NCI-H345 treated with DMSO at 0.1 percent for 48 hours (cell line): Measurements from ENCODE around the gene OR6B1.
"Not testable (repeated sequence)": the region's sequence is repeated elsewhere in the genome, so short reads cannot be mapped to it uniquely, and the experiment has no call there.

Experiments used
- DNase-seq: peaks from one replicate; lab custom pipeline; 2025; ENCODE audit not compliant: unreplicated experiment; lab: John Stamatoyannopoulos, UW

Gene OR6B1

GRCh38 chr7:144004703-144005102 is 4.6 kb downstream of the OR6B1 start:
- DNase-seq = no peak

GRCh38 chr7:144006029-144006691 is 6.0 kb downstream of the OR6B1 start:
- no peak for DNase-seq

GRCh38 chr7:144006692-144007042 is 6.5 kb downstream of the OR6B1 start:
- no peak for DNase-seq

GRCh38 chr7:144009361-144009760 is 9.2 kb downstream of the OR6B1 start:
- no peak for DNase-seq

- DNase-seq = not testable (repeated sequence)
Observed at GRCh38 chr7:144010061-144010460, 9.9 kb downstream of the OR6B1 start.

GRCh38 chr7:144010821-144011220 is 10.7 kb downstream of the OR6B1 start:
- not testable (repeated sequence) for DNase-seq

- DNase-seq = no peak
Observed at GRCh38 chr7:144011458-144012230, 11.5 kb downstream of the OR6B1 start.

- no peak for DNase-seq
Observed at GRCh38 chr7:144018065-144018464, 17.9 kb downstream of the OR6B1 start.

- DNase-seq = no peak
Observed at GRCh38 chr7:144019457-144019856, 19.3 kb downstream of the OR6B1 start.

GRCh38 chr7:144020340-144020739 is 20.2 kb downstream of the OR6B1 start:
- no peak for DNase-seq

- no peak for DNase-seq
Observed at GRCh38 chr7:144022169-144022568, 22.0 kb downstream of the OR6B1 start.

GRCh38 chr7:144023171-144023827 is 23.2 kb downstream of the OR6B1 start:
- no peak for DNase-seq

- DNase-seq = no peak
Observed at GRCh38 chr7:144024213-144024612, 24.1 kb downstream of the OR6B1 start.

GRCh38 chr7:144026203-144026883 is 26.2 kb downstream of the OR6B1 start:
- DNase-seq = no peak

- no peak for DNase-seq
Observed at GRCh38 chr7:144027070-144027469, 26.9 kb downstream of the OR6B1 start.

GRCh38 chr7:144027974-144028373 is 27.9 kb downstream of the OR6B1 start:
- no peak for DNase-seq

- DNase-seq = no peak
Observed at GRCh38 chr7:144028547-144028946, 28.4 kb downstream of the OR6B1 start.

GRCh38 chr7:144032516-144032915 is 32.4 kb downstream of the OR6B1 start:
- DNase-seq = no peak

- DNase-seq = no peak
Observed at GRCh38 chr7:144032985-144033709, 33.0 kb downstream of the OR6B1 start.

GRCh38 chr7:144035385-144035784 is 35.3 kb downstream of the OR6B1 start:
- DNase-seq = no peak

- no peak for DNase-seq
Observed at GRCh38 chr7:144036302-144036885, 36.3 kb downstream of the OR6B1 start.
